ENCODE measurements around the gene HSH2D. TPM values are rescaled to one million over a fixed set of nuclear protein-coding genes. Genes with fewer than 3 reads are reported as not detected.
A peak's percentile ranks its signal among the peaks of the same experiment; 100 is the strongest.

HSH2D gene
- total RNA-seq, 6 donors from 2014 or later = 5.9 to 12.6 (median 8.2) TPM

- 0 to 1% methylated on average over 1 to 25 of the region's 65 CpGs for WGBS, 2 donors
- ATAC-seq (ENCODE audit: low FRiP score in 2 of 2) (peak; percentile 94), DNase-seq (peak; percentile 98 to 99)
- H3K4me3 ChIP-seq = peak within 1 kb of the TSS; percentile 71 to 100 (median 88)
- no peaks in the 10 kb centered on the region for H3K9me3 ChIP-seq
- TF ChIP-seq CTCF (IDR thresholded peaks at IDR 0.05) (peak in 2 of 6 experiments; percentile 23 to 25), POLR2AphosphoS5 (IDR thresholded peaks at IDR 0.05) (peak; percentile 68 to 81), POLR2A (IDR thresholded peaks at IDR 0.05) (peak in 2 of 4 donors; percentile 20 to 58), EP300 (IDR thresholded peaks at IDR 0.05) (no peak)
- H3K27ac ChIP-seq = peak within 1 kb of the TSS; percentile 73 to 91 (median 88)
- no peaks in the 10 kb centered on the region for H3K27me3 ChIP-seq
- H3K4me1 ChIP-seq = peaks cover 31 to 38% (median 35%) of the 10 kb centered on the region in 4 donors
- peaks cover 0 to 34% (median 16%) of the 10 kb centered on the region in 4 donors for H3K36me3 ChIP-seq
Measured at GRCh38 chr19:16197622-16198369, 54.3 kb downstream of the HSH2D start, which contains the start of gene AP1M1. TSS of gene AP1M1 (plus strand) at chr19:16197911. CDS start at chr19:16198027, 116 bp downstream.

- Histone ChIP-seq H3K27ac (peak overlapping the region; percentile 73 to 91 (median 88)), H3K9me3 (no peaks in the 10 kb centered on the region), H3K4me3 (peak overlapping the region; percentile 71 to 100 (median 88)), H3K36me3 (peaks cover 2 to 34% (median 17%) of the 10 kb centered on the region in 4 donors), H3K4me1 (peaks cover 31 to 38% (median 35%) of the 10 kb centered on the region in 4 donors), H3K27me3 (no peaks in the 10 kb centered on the region)
- WGBS, 2 donors = 1 to 5% methylated on average over 4 to 18 of the region's 18 CpGs
- DNase-seq = peak; percentile 30 to 88
- TF ChIP-seq EP300 (IDR thresholded peaks at IDR 0.05) = no peak
- TF ChIP-seq POLR2A (IDR thresholded peaks at IDR 0.05) = no peak
- no peak for TF ChIP-seq POLR2AphosphoS5 (IDR thresholded peaks at IDR 0.05)
- TF ChIP-seq CTCF (IDR thresholded peaks at IDR 0.05) = no peak
- peak in 1 of 2 donors; percentile 21 for ATAC-seq (ENCODE audit: low FRiP score in 2 of 2)
Measured at GRCh38 chr19:16198370-16198651, 54.8 kb downstream of the HSH2D start.

GRCh38 chr19:16199275-16199932, 55.9 kb downstream of the HSH2D start:
- Histone ChIP-seq H3K4me3 (peak overlapping the region in 1 of 4 donors; percentile 71), H3K9me3 (no peaks in the 10 kb centered on the region), H3K27ac (peak overlapping the region; percentile 26 to 91 (median 88)), H3K27me3 (no peaks in the 10 kb centered on the region), H3K4me1 (peaks cover 31 to 38% (median 35%) of the 10 kb centered on the region in 4 donors), H3K36me3 (peaks cover 10 to 42% (median 25%) of the 10 kb centered on the region in 4 donors)
- DNase-seq (peak in 1 of 2 donors; percentile 66), ATAC-seq (ENCODE audit: low FRiP score in 2 of 2) (peak in 1 of 2 donors; percentile 1)
- 72 to 95% methylated on average over 2 to 9 of the region's 9 CpGs for WGBS, 2 donors
- no peak for TF ChIP-seq CTCF (IDR thresholded peaks at IDR 0.05)
- no peak for TF ChIP-seq EP300 (IDR thresholded peaks at IDR 0.05)
- no peak for TF ChIP-seq POLR2A (IDR thresholded peaks at IDR 0.05)
- no peak for TF ChIP-seq POLR2AphosphoS5 (IDR thresholded peaks at IDR 0.05)

DNA sequence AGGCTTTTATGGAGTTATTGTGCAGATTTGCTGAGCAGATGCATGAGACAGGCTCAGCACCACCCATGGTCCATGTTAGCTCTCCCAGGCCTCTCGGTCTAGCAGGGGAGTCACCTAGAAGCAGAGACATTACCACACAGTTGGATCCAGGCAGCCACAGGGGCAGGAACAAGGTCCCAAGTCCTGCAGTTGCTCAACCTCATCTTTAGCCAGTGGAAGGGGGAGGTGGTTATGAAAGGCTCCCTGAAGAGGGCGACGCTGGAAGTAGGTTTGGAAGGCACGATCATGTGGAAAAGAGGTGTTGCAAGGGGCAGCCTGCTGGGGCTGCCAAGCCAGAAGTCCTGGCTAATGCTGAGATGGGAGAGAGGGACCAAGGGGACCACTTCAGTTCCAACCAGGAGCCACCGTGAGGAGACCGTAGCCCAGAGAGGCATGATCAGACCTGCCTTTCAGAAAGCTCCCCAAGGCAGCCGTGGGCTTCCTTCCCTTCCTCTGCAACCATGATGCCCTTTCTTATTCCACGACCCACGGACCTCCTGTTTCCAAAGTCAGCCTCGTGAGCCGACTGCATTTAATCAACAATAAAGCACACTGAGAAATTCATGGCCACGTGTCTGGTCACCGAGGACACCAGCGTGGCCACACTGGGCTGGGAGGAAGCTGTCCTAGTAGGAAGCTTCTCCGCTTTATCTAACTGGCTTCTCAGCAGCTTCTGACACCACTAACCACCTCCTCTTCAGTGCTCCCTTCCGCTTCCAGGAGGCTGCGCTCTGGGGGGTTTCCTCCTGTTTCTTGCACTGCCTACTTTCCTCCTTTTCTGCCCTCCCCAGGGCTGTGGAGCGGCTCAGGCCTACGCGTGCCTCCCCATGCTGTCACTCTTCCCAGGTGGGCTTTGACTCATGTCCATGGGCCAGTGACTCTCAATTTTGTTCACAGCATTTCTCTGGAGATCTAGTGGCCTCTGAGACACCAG, 56.8 kb downstream of the HSH2D start:
- WGBS, 2 donors = 69 to 77% methylated on average over 18 to 20 of the region's 20 CpGs
- H3K36me3 ChIP-seq = peaks cover 10 to 52% (median 31%) of the 10 kb centered on the region in 4 donors
- H3K27ac ChIP-seq = peak overlapping the region; percentile 26 to 91 (median 88)
- H3K9me3 ChIP-seq = no peaks in the 10 kb centered on the region
- no peaks in the 10 kb centered on the region for H3K27me3 ChIP-seq
- H3K4me1 ChIP-seq = peaks cover 31 to 38% (median 35%) of the 10 kb centered on the region in 4 donors
- ATAC-seq (ENCODE audit: low FRiP score in 2 of 2) (peak; percentile 28 to 45), DNase-seq (peak in 1 of 2 donors; percentile 86)
- no peak overlapping the region for H3K4me3 ChIP-seq
- TF ChIP-seq POLR2A (IDR thresholded peaks at IDR 0.05) = no peak
- no peak for TF ChIP-seq POLR2AphosphoS5 (IDR thresholded peaks at IDR 0.05)
- no peak for TF ChIP-seq EP300 (IDR thresholded peaks at IDR 0.05)
- no peak for TF ChIP-seq CTCF (IDR thresholded peaks at IDR 0.05)
